ENCODE measurements around the gene HOXB4. TPM values are rescaled to one million over a fixed set of nuclear protein-coding genes. Genes with fewer than 3 reads are reported as not detected.

Gene HOXB4
- total and polyA plus RNA-seq, 2 of the 4 experiments (the other 2 are of a cell fraction), result 2.0 to 8.5 TPM

DNA sequence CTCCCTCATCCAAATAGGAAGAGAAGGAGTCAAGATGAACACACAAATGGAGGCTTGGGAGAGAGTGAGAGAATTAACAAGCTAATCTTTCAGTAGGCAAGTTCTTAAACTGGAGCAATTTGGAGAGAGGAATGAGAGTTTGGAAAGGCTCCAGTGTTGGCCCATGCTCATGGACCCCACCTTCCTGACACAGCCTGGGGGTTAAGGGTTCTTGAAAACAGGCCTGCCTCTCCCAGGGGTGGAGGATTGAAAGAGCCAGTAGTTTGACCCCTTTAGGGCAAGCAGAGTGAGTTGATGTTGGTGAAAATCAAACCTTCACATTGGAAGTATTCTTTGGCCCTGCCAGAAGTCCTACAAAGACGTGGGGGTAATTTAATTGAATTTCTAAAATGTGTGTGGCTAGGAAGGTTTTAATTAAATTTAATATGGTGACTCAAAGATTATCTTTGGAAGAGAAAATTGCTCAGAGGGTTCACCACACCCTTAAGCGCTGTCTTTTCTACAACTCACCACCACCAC lies 6.1 kb upstream of the HOXB4 start:
- Histone ChIP-seq H3K27ac (ENCODE audit: insufficient read depth, low read length) (peak overlapping the region; percentile 99), H3K18ac (ENCODE audit: low read depth, low read length) (peak overlapping the region; percentile 85), H4K8ac (ENCODE audit: low read depth in 2 of 2, low read length in 2 of 2) (peak overlapping the region; percentile 89), H3K36me3 (ENCODE audit: control insufficient read depth, insufficient read depth, low read length) (peaks cover 14% of the 10 kb centered on the region; the same call in 1 of the 2 replicates), H3K4me1 (ENCODE audit: control insufficient read depth, insufficient read depth, low read length) (peaks cover 10% of the 10 kb centered on the region), H3K27me3 (ENCODE audit: control insufficient read depth, insufficient read depth, low read length) (no peaks in the 10 kb centered on the region), H4K91ac (ENCODE audit: insufficient read depth, low read depth, low read length) (peak overlapping the region; percentile 90), H2AK5ac (ENCODE audit: low read depth, low read length) (peak overlapping the region; percentile 76), H2AFZ (replicated peaks; ENCODE audit: low read length, poor library complexity) (peak overlapping the region; percentile 50), H2AK9ac (replicated peaks; ENCODE audit: low read depth, low read length, poor library complexity) (peak overlapping the region; percentile 65), H3K14ac (replicated peaks; ENCODE audit: low read depth, low read length) (peak overlapping the region; percentile 92), H3K4me2 (ENCODE audit: low read depth, low read length) (peak overlapping the region; percentile 98), H3K4me3 (ENCODE audit: insufficient read depth, low read depth, low read length) (peak overlapping the region; percentile 91), H3K4ac (ENCODE audit: low read depth, low read length) (peak overlapping the region; percentile 99), H4K20me1 (ENCODE audit: insufficient read depth, low read length) (no peaks in the 10 kb centered on the region; the same call in 1 of the 2 replicates), H3K9ac (ENCODE audit: low read depth, low read length) (peak overlapping the region; percentile 64), H3K9me1 (ENCODE audit: insufficient read depth, low read length) (no peaks in the 10 kb centered on the region; the same call in 1 of the 2 replicates), H3K23ac (ENCODE audit: low read depth, low read length) (peak overlapping the region; percentile 97), H3K9me3 (ENCODE audit: control insufficient read depth, insufficient read depth, low read length) (no peaks in the 10 kb centered on the region), H2BK120ac (ENCODE audit: low read depth, low read length) (peak overlapping the region; percentile 97), H3K79me1 (ENCODE audit: low read depth in 1 of 2, low read length in 2 of 2) (no peaks in the 10 kb centered on the region), H2BK20ac (ENCODE audit: low read depth, low read length) (peak overlapping the region; percentile 76), H2BK15ac (ENCODE audit: low read depth, low read length) (peak overlapping the region; percentile 89; the same call in 2 of the 3 replicates), H3K56ac (ENCODE audit: extremely low read depth, insufficient read depth, low read length) (peak overlapping the region; percentile 81; the same call in 1 of the 2 replicates), H4K5ac (ENCODE audit: low read depth, low read length) (peak overlapping the region; percentile 78), H2BK5ac (ENCODE audit: low read depth, low read length, poor library complexity, severe bottlenecking) (peak overlapping the region; percentile 99)
- intact Hi-C loops (cut with micrococcal nuclease) (no loop called here), in situ Hi-C loops (cut with MboI; ENCODE audit: low sequenced_read_pairs) (no loop called here), dilution Hi-C loops (cut with HindIII; ENCODE audit: low sequenced_read_pairs, unreplicated experiment) (no loop called here)
- ATAC-seq (ENCODE audit: low read depth), result no peak
- WGBS, 2 experiments (ENCODE audit: extremely low coverage in 2 of 2, insufficient read length in 1 of 2), result 20% methylated on average over 1 of the region's 2 CpGs; no CpG with 5 or more reads in 1 of the 2 experiments
- ChIA-PET CTCF (interaction anchor here (1.7 kb wide), 1 partner anchor 92 kb away, joined by 4 read pairs; no protein-coding TSS in a partner anchor), POLR2A (ENCODE audit: unreplicated experiment) (interaction anchor here (0.6 kb wide), 1 partner anchor 20 kb away, joined by 5 read pairs; no protein-coding TSS in a partner anchor)
- peak; percentile 39 for DNase-seq
- no peak for TF ChIP-seq MAFK (IDR thresholded peaks at IDR 0.05; ENCODE audit: low read depth, low read length)
- BruUV-seq (replicated peaks), result no TSS peak
